Smooth muscle cell (in vitro differentiated cells): ENCODE data around the gene MFSD2A. TPM values are rescaled to one million over a fixed set of nuclear protein-coding genes. Genes with fewer than 3 reads are reported as not detected.

Experiments used
- DNase-seq: peaks from one replicate; lab custom pipeline; 2025; ENCODE audit not compliant: unreplicated experiment; lab: John Stamatoyannopoulos, UW
- H2AFZ ChIP-seq: fragments of 200-600 bp; sonication (generic); 2 replicates; pipeline ENCODE4 v1.6.0; 2016; ENCODE audit warnings: antibody characterized with exemption, low read depth, mild to moderate bottlenecking
- H3F3A ChIP-seq: fragments of 200-600 bp; sonication (generic); 2 replicates; pipeline ENCODE4 v1.6.0; 2017; ENCODE audit warnings: antibody characterized with exemption, low read depth
- H3K27ac ChIP-seq: fragments of 200-600 bp; sonication (generic); 2 replicates; pipeline ENCODE4 v1.5.1; 2016; ENCODE audit warnings: low read depth, mild to moderate bottlenecking
- H3K27me3 ChIP-seq: fragments of 200-600 bp; sonication (generic); 2 replicates; pipeline ENCODE4 v1.6.1; 2016; ENCODE audit warnings: low read depth, mild to moderate bottlenecking
- H3K36me3 ChIP-seq: fragments of 200-600 bp; sonication (generic); 2 replicates; pipeline ENCODE4 v1.5.1; 2016; ENCODE audit warnings: low read depth
- H3K4me1 ChIP-seq: fragments of 200-600 bp; sonication (generic); 2 replicates; pipeline ENCODE4 v1.5.1; 2016; ENCODE audit warnings: low read depth
- H3K4me2 ChIP-seq: fragments of 200-600 bp; sonication (generic); 2 replicates; pipeline ENCODE4 v1.6.0; 2016; ENCODE audit warnings: mild to moderate bottlenecking
- H3K4me3 ChIP-seq: fragments of 200-600 bp; sonication (generic); 2 replicates; pipeline ENCODE4 v1.5.1; 2016; ENCODE audit warnings: mild to moderate bottlenecking
- H3K79me2 ChIP-seq: fragments of 200-600 bp; sonication (generic); 2 replicates; pipeline ENCODE4 v1.6.0; 2016; ENCODE audit warnings: low read depth, mild to moderate bottlenecking
- H3K9ac ChIP-seq: fragments of 200-600 bp; sonication (generic); 2 replicates; pipeline ENCODE4 v1.6.0; 2016; ENCODE audit warnings: low read depth
- H3K9me3 ChIP-seq: fragments of 200-600 bp; sonication (generic); replicated peaks from 2 replicates; pipeline ENCODE4 v1.5.1; 2016; ENCODE audit warnings: low read depth
- H4K20me1 ChIP-seq: fragments of 200-600 bp; sonication (generic); 2 replicates; pipeline ENCODE4 v1.6.0; 2016; ENCODE audit warnings: low read depth
- WGBS: methylation state at CpG from one replicate; pipeline ENCODE4 v1.1.7; 2016; ENCODE audit warnings: low lambda C conversion rate; 5-methylcytosine and 5-hydroxymethylcytosine counted together
- polyA plus RNA-seq: library from polyadenylated mRNA; unstranded; fragments of >200 nt; fragmentation: Nextera tagmentation; extraction: Ambion mirVana; gene quantifications from 2 replicates; pipeline ENCODE4 v1.2.1, GENCODE V29; 2016
- total RNA-seq: library from RNA; depleted of rRNA; stranded (reverse); fragments of >200 nt; gene quantifications from 2 replicates; pipeline ENCODE4 v1.2.3, GENCODE V29; 2014
- TF ChIP-seq, protein P1 (sequence below): fragments of 200-600 bp; sonication (generic); IDR thresholded peaks from 2 replicates; pipeline ENCODE4 v1.5.1; 2017; ENCODE audit warnings: borderline replicate concordance, mild to moderate bottlenecking, antibody characterized with exemption; ENCODE audit not compliant: insufficient read depth, poor library complexity, severe bottlenecking

MFSD2A gene
- total and polyA plus RNA-seq, 2 experiments from 2014 or later: 3.3 to 5.3 TPM

DNA sequence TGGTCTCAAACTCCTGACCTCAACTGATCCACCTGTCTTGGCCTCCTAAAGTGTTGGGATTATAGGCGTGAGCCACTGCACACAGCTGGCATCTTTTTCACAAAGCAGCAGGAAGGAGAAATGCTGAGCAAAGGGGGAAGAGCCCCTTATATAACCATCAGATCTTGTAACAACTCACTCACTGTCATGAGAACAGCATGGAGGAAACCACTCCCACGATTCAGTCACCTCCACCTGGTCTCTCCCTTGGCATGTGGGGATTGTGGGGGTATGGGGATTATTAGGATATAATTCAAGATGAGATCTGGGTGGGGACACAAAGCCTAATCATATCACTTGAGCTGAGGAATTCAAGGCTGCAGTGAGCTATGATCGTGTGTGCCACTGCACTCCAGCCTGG lies 3.0 kb upstream of the MFSD2A start:
- H3K9ac ChIP-seq: no peak overlapping the region
- 90% methylated on average over 3 of the region's 3 CpGs for WGBS
- TF ChIP-seq, protein P1, sequence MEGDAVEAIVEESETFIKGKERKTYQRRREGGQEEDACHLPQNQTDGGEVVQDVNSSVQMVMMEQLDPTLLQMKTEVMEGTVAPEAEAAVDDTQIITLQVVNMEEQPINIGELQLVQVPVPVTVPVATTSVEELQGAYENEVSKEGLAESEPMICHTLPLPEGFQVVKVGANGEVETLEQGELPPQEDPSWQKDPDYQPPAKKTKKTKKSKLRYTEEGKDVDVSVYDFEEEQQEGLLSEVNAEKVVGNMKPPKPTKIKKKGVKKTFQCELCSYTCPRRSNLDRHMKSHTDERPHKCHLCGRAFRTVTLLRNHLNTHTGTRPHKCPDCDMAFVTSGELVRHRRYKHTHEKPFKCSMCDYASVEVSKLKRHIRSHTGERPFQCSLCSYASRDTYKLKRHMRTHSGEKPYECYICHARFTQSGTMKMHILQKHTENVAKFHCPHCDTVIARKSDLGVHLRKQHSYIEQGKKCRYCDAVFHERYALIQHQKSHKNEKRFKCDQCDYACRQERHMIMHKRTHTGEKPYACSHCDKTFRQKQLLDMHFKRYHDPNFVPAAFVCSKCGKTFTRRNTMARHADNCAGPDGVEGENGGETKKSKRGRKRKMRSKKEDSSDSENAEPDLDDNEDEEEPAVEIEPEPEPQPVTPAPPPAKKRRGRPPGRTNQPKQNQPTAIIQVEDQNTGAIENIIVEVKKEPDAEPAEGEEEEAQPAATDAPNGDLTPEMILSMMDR: no peak
- no peak for DNase-seq
- H3K79me2 ChIP-seq: no peaks in the 10 kb centered on the region
- no peaks in the 10 kb centered on the region for H3K36me3 ChIP-seq
- no peak overlapping the region for H3K4me2 ChIP-seq
- peaks cover 15% of the 10 kb centered on the region for H3K4me1 ChIP-seq
- no peak overlapping the region for H3K4me3 ChIP-seq
- H3K27me3 ChIP-seq: no peaks in the 10 kb centered on the region
- H2AFZ ChIP-seq: no peak overlapping the region
- no peaks in the 10 kb centered on the region for H3K9me3 ChIP-seq
- H3F3A ChIP-seq: peaks cover 5% of the 10 kb centered on the region
- H3K27ac ChIP-seq: no peak overlapping the region
- no peaks in the 10 kb centered on the region for H4K20me1 ChIP-seq

DNA sequence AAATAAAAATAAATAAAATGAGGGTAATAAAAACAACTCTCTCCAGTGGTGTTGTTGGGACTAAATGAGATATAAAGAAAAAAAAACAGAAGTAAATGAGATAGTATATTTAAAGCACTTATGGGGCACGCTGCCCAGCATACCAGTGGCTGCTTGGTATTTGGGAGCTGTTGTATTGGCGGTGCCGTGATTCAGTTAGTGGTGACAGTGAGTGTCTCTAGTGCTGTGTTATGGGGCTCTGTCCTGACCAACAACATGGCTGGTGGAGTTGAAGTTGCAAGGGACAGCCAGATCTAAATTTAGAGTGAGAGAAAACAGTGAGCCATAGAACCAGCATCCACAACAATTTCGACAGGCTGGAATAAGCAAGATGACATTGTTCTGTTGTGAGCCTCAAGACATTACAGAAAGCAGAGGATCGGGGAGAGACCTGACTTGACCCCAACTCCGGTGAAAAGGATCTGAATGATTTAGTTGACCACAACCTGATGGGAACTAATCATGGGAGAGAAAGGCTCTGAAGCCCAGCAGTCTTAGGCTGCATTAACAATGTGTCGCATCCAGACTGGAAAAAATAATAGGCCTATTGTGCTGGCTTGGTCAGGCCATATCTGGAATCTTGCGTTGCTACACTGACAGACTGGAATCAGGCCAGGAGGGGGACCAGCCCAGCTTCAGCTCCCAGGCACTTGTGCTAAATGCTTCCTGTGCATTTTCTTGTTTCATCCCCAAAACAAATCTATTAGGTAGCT lies 2.4 kb upstream of the MFSD2A start:
- Histone ChIP-seq H3K4me1 (peaks cover 15% of the 10 kb centered on the region), H3K9ac (no peak overlapping the region), H3K79me2 (no peaks in the 10 kb centered on the region), H3K27me3 (no peaks in the 10 kb centered on the region), H3K4me2 (no peak overlapping the region), H4K20me1 (no peaks in the 10 kb centered on the region), H3K4me3 (no peak overlapping the region), H3K9me3 (no peaks in the 10 kb centered on the region), H3K36me3 (no peaks in the 10 kb centered on the region), H2AFZ (peak overlapping the region; percentile 57), H3F3A (peaks cover 5% of the 10 kb centered on the region), H3K27ac (no peak overlapping the region)
- WGBS: 53% methylated on average over 8 of the region's 8 CpGs
- DNase-seq: no peak
- TF ChIP-seq, protein P1: no peak

DNA sequence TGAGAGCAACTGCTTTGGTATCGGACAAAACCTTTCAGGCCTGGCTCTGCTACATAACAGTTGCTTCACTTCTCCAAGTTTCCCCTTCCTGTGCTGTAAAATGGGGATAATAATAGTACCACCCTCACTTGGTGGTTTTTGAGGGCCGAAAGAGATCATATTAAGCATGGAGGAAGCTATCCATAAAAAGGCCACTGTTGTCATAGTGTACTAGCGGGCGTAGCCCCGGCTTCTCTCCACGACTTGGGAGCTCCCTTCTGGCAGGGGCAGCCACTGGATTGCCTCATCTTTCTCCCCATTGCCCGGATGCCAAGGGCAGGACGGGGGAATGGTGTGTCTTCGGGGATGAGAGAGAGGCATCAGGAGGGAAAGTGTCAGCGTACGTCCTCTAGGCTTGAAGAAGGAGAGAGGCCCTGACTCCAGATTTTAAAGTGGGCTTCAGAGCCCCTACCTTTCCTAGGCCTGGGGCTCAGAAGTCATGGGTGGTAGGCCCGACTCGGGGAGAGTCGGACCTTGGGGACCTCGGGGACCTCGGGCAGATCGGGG lies 548 bp upstream of the MFSD2A start:
- no peaks in the 10 kb centered on the region for H4K20me1 ChIP-seq
- H3K27ac ChIP-seq: no peak overlapping the region
- no peak overlapping the region for H3K9ac ChIP-seq
- no peaks in the 10 kb centered on the region for H3K9me3 ChIP-seq
- WGBS: 72% methylated on average over 17 of the region's 17 CpGs
- TF ChIP-seq, protein P1: no peak
- no peak for DNase-seq
- H3K4me3 ChIP-seq: peak overlapping the region; percentile 63
- no peaks in the 10 kb centered on the region for H3K79me2 ChIP-seq
- no peaks in the 10 kb centered on the region for H3K27me3 ChIP-seq
- peaks cover 15% of the 10 kb centered on the region for H3K4me1 ChIP-seq
- peaks cover 5% of the 10 kb centered on the region for H3F3A ChIP-seq
- peak overlapping the region; percentile 73 for H2AFZ ChIP-seq
- H3K4me2 ChIP-seq: peak overlapping the region; percentile 94
- no peaks in the 10 kb centered on the region for H3K36me3 ChIP-seq
